GM19397 (cell line): Measurements from ENCODE around the gene ABCA3.
"Not testable (repeated sequence)": the region's sequence is repeated elsewhere in the genome, so short reads cannot be mapped to it uniquely, and the experiment has no call there.

Experiments
- ATAC-seq: cut with Tn5 transposase; IDR thresholded peaks from one replicate; pipeline ENCODE4 v1.9.1; 2021; ENCODE audit warnings: mild to moderate bottlenecking, moderate library complexity; ENCODE audit not compliant: unreplicated experiment

The ABCA3 gene

GRCh38 chr16:2263026-2263425 lies 77.5 kb downstream of the ABCA3 start:
- ATAC-seq, result not testable (repeated sequence)

GRCh38 chr16:2260250-2260649 lies 80.3 kb downstream of the ABCA3 start:
- ATAC-seq, result no peak

GRCh38 chr16:2258530-2258929 lies 82.0 kb downstream of the ABCA3 start:
- ATAC-seq, result not testable (repeated sequence)

GRCh38 chr16:2257726-2258125 lies 82.8 kb downstream of the ABCA3 start:
- no peak for ATAC-seq

GRCh38 chr16:2256531-2257140 lies 83.9 kb downstream of the ABCA3 start:
- ATAC-seq, result no peak

- no peak for ATAC-seq
Observed at GRCh38 chr16:2253293-2253692, 87.2 kb downstream of the ABCA3 start.

- no peak for ATAC-seq
Observed at GRCh38 chr16:2252806-2253148, 87.8 kb downstream of the ABCA3 start.

GRCh38 chr16:2251296-2252111 lies 89.0 kb downstream of the ABCA3 start, which contains the start of gene ECI1:
Gene ECI1, minus strand, starts transcription at chr16:2251587. Its CDS starts 21 bp downstream, at chr16:2251566.
- ATAC-seq, result peak; percentile 90

- no peak for ATAC-seq
Observed at GRCh38 chr16:2250652-2251295, 89.8 kb downstream of the ABCA3 start.

GRCh38 chr16:2246301-2246885 lies 94.1 kb downstream of the ABCA3 start:
- no peak for ATAC-seq

- no peak for ATAC-seq
Observed at GRCh38 chr16:2244926-2245795, 95.4 kb downstream of the ABCA3 start.

GRCh38 chr16:2244301-2244700 lies 96.2 kb downstream of the ABCA3 start:
- ATAC-seq, result no peak

GRCh38 chr16:2243781-2244180 lies 96.7 kb downstream of the ABCA3 start:
- ATAC-seq, result no peak

- ATAC-seq, result no peak
Observed at GRCh38 chr16:2243031-2243528, 97.4 kb downstream of the ABCA3 start.

- no peak for ATAC-seq
Observed at GRCh38 chr16:2242598-2242997, 97.9 kb downstream of the ABCA3 start.

- ATAC-seq, result not testable (repeated sequence)
Observed at GRCh38 chr16:2240331-2240730, 100.2 kb downstream of the ABCA3 start.

- ATAC-seq, result no peak
Observed at GRCh38 chr16:2238838-2239675, 101.5 kb downstream of the ABCA3 start.

- no peak for ATAC-seq
Observed at GRCh38 chr16:2238150-2238837, 102.2 kb downstream of the ABCA3 start.
